ENCODE measurements around the gene IL36B.

IL36B gene

GRCh38 chr2:113088213-113088992 lies 35.7 kb upstream of the IL36B start:
- TF ChIP-seq SPI1 (IDR thresholded peaks at IDR 0.05; ENCODE audit: low read depth, low read length) (peak; percentile 52; the same call in 1 of the 2 replicates), POU2F2 (IDR thresholded peaks at IDR 0.05; ENCODE audit: low read depth, low read length) (no peak), POLR2A (IDR thresholded peaks at IDR 0.05; ENCODE audit: low read depth, low read length) (no peak)
- DNase-seq (ENCODE audit: insufficient read length, low spot score), result no peak
- FAIRE-seq, result no peak

GRCh38 chr2:113085542-113085941 lies 32.9 kb upstream of the IL36B start:
- TF ChIP-seq TAF1 (IDR thresholded peaks at IDR 0.05; ENCODE audit: low read depth, low read length) (no peak), POLR2A (IDR thresholded peaks at IDR 0.05; ENCODE audit: low read depth, low read length) (no peak), POU2F2 (IDR thresholded peaks at IDR 0.05; ENCODE audit: low read depth, low read length) (no peak), POLR2AphosphoS5 (IDR thresholded peaks at IDR 0.05; ENCODE audit: low read depth, low read length) (no peak), PAX5 (IDR thresholded peaks at IDR 0.05; ENCODE audit: insufficient read depth, low read length, severe bottlenecking) (no peak), SPI1 (IDR thresholded peaks at IDR 0.05; ENCODE audit: low read depth, low read length) (no peak)
- FAIRE-seq, result no peak

GRCh38 chr2:113084249-113085000 lies 31.8 kb upstream of the IL36B start:
- DNase-seq (ENCODE audit: insufficient read length, low spot score), result no peak
- FAIRE-seq, result no peak
- TF ChIP-seq TAF1 (IDR thresholded peaks at IDR 0.05; ENCODE audit: low read depth, low read length), result no peak
- no peak for TF ChIP-seq POLR2AphosphoS5 (IDR thresholded peaks at IDR 0.05; ENCODE audit: low read depth, low read length)
- TF ChIP-seq SPI1 (IDR thresholded peaks at IDR 0.05; ENCODE audit: low read depth, low read length), result no peak
- TF ChIP-seq POU2F2 (IDR thresholded peaks at IDR 0.05; ENCODE audit: low read depth, low read length), result no peak
- TF ChIP-seq PAX5 (IDR thresholded peaks at IDR 0.05; ENCODE audit: insufficient read depth, low read length, severe bottlenecking), result no peak
- no peak for TF ChIP-seq POLR2A (IDR thresholded peaks at IDR 0.05; ENCODE audit: low read depth, low read length)

More at GRCh38 chr2:113085542-113085941, 32.9 kb upstream of the IL36B start:
- DNase-seq (ENCODE audit: insufficient read length, low spot score), result no peak

- TF ChIP-seq POLR2AphosphoS5 (IDR thresholded peaks at IDR 0.05; ENCODE audit: low read depth, low read length), result no peak
- no peak for TF ChIP-seq POU2F2 (IDR thresholded peaks at IDR 0.05; ENCODE audit: low read depth, low read length)
- no peak for TF ChIP-seq SPI1 (IDR thresholded peaks at IDR 0.05; ENCODE audit: low read depth, low read length)
- TF ChIP-seq POLR2A (IDR thresholded peaks at IDR 0.05; ENCODE audit: low read depth, low read length), result no peak
- no peak for TF ChIP-seq TAF1 (IDR thresholded peaks at IDR 0.05; ENCODE audit: low read depth, low read length)
- TF ChIP-seq PAX5 (IDR thresholded peaks at IDR 0.05; ENCODE audit: insufficient read depth, low read length, severe bottlenecking), result no peak
- no peak for DNase-seq (ENCODE audit: insufficient read length, low spot score)
- FAIRE-seq, result no peak
Observed at GRCh38 chr2:113083296-113083695, 30.6 kb upstream of the IL36B start.

GRCh38 chr2:113081488-113082210 lies 29.0 kb upstream of the IL36B start:
- no peak for TF ChIP-seq POLR2AphosphoS5 (IDR thresholded peaks at IDR 0.05; ENCODE audit: low read depth, low read length)
- TF ChIP-seq POU2F2 (IDR thresholded peaks at IDR 0.05; ENCODE audit: low read depth, low read length), result no peak
- no peak for TF ChIP-seq TAF1 (IDR thresholded peaks at IDR 0.05; ENCODE audit: low read depth, low read length)
- no peak for TF ChIP-seq SPI1 (IDR thresholded peaks at IDR 0.05; ENCODE audit: low read depth, low read length)
- TF ChIP-seq POLR2A (IDR thresholded peaks at IDR 0.05; ENCODE audit: low read depth, low read length), result no peak
- no peak for TF ChIP-seq PAX5 (IDR thresholded peaks at IDR 0.05; ENCODE audit: insufficient read depth, low read length, severe bottlenecking)
- no peak for DNase-seq (ENCODE audit: insufficient read length, low spot score)
- FAIRE-seq, result no peak

- peak; percentile 21 for DNase-seq (ENCODE audit: insufficient read length, low spot score)
- TF ChIP-seq PAX5 (IDR thresholded peaks at IDR 0.05; ENCODE audit: insufficient read depth, low read length, severe bottlenecking) (no peak), POLR2A (IDR thresholded peaks at IDR 0.05; ENCODE audit: low read depth, low read length) (no peak), TAF1 (IDR thresholded peaks at IDR 0.05; ENCODE audit: low read depth, low read length) (no peak), POLR2AphosphoS5 (IDR thresholded peaks at IDR 0.05; ENCODE audit: low read depth, low read length) (no peak), POU2F2 (IDR thresholded peaks at IDR 0.05; ENCODE audit: low read depth, low read length) (no peak), SPI1 (IDR thresholded peaks at IDR 0.05; ENCODE audit: low read depth, low read length) (no peak)
- FAIRE-seq, result no peak
Observed at GRCh38 chr2:113080134-113080533, 27.5 kb upstream of the IL36B start.

- no peak for DNase-seq (ENCODE audit: insufficient read length, low spot score)
- FAIRE-seq, result no peak
- TF ChIP-seq SPI1 (IDR thresholded peaks at IDR 0.05; ENCODE audit: low read depth, low read length), result no peak
- TF ChIP-seq POLR2A (IDR thresholded peaks at IDR 0.05; ENCODE audit: low read depth, low read length), result no peak
- no peak for TF ChIP-seq POLR2AphosphoS5 (IDR thresholded peaks at IDR 0.05; ENCODE audit: low read depth, low read length)
- no peak for TF ChIP-seq PAX5 (IDR thresholded peaks at IDR 0.05; ENCODE audit: insufficient read depth, low read length, severe bottlenecking)
- no peak for TF ChIP-seq POU2F2 (IDR thresholded peaks at IDR 0.05; ENCODE audit: low read depth, low read length)
- no peak for TF ChIP-seq TAF1 (IDR thresholded peaks at IDR 0.05; ENCODE audit: low read depth, low read length)
Observed at GRCh38 chr2:113079131-113079530, 26.5 kb upstream of the IL36B start.

GRCh38 chr2:113078350-113078839 lies 25.7 kb upstream of the IL36B start:
- DNase-seq (ENCODE audit: insufficient read length, low spot score) (no peak), FAIRE-seq (no peak)
- no peak for TF ChIP-seq TAF1 (IDR thresholded peaks at IDR 0.05; ENCODE audit: low read depth, low read length)
- no peak for TF ChIP-seq POLR2AphosphoS5 (IDR thresholded peaks at IDR 0.05; ENCODE audit: low read depth, low read length)
- TF ChIP-seq PAX5 (IDR thresholded peaks at IDR 0.05; ENCODE audit: insufficient read depth, low read length, severe bottlenecking), result no peak
- TF ChIP-seq POLR2A (IDR thresholded peaks at IDR 0.05; ENCODE audit: low read depth, low read length), result no peak
- no peak for TF ChIP-seq SPI1 (IDR thresholded peaks at IDR 0.05; ENCODE audit: low read depth, low read length)
- no peak for TF ChIP-seq POU2F2 (IDR thresholded peaks at IDR 0.05; ENCODE audit: low read depth, low read length)
